Inflammatory macrophage treated with lipopolysaccharide for 1 hour (primary cell): ENCODE measurements around the gene JAG2.
"Not testable (repeated sequence)": the region's sequence is repeated elsewhere in the genome, so short reads cannot be mapped to it uniquely, and the experiment has no call there.

Experiments
- DNase-seq, 2 donors: peaks; one replicate each; pipeline ENCODE4 v3.0.0-alpha.2; 2020 to 2022

Gene JAG2

GRCh38 chr14:105109243-105109642 is 59.3 kb downstream of the JAG2 start:
- not testable (repeated sequence) for DNase-seq

DNA sequence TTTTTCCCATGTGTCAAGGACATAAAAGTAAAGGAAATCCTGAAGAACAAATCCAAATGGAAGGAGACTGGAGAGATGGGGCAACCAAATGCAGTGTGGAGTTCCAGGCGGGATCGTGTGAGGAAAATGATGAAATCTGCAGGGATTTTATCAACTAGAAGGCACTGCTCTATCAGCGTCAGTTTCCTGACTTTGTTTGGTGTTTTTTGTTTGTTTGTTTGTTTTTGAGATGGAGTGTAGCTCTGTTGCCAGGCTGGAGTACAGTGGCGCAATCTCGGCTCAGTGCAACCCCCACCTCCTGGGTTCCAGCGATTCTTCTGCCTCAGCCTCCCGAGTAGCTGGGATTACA is 60.1 kb downstream of the JAG2 start:
- no peak for DNase-seq

- no peak for DNase-seq
Measured at GRCh38 chr14:105107781-105108515, 60.6 kb downstream of the JAG2 start.

GRCh38 chr14:105107351-105107750 is 61.2 kb downstream of the JAG2 start:
- no peak for DNase-seq

GRCh38 chr14:105105158-105105557 is 63.4 kb downstream of the JAG2 start:
- DNase-seq: no peak

GRCh38 chr14:105102893-105103292 is 65.7 kb downstream of the JAG2 start:
- no peak for DNase-seq

DNA sequence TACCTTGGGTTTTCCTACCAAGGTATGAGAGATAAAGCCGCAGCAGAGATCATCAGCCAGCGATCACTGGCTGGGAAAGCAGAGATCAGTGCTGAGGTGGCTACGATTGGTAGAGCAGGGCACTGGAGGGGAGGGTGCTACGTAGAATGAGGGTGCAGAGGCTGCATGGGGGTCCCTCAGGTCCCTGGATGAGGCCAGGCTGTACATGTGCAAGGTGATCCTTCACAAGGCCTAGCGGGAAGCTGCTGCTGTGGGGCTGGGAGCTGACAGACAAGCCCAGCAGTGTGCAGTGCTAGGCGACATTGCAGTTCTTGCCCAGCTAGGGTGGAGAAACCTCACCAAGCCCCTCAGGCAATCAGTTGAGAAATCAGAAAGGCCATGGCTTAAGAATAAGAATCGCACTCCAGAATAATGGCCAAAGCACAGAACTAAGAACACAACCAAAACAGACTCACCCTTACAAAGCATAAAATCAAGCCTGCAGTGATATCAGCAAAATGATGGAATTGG is 66.2 kb downstream of the JAG2 start:
- DNase-seq: no peak

GRCh38 chr14:105100910-105101309 is 67.7 kb downstream of the JAG2 start:
- no peak for DNase-seq

DNA sequence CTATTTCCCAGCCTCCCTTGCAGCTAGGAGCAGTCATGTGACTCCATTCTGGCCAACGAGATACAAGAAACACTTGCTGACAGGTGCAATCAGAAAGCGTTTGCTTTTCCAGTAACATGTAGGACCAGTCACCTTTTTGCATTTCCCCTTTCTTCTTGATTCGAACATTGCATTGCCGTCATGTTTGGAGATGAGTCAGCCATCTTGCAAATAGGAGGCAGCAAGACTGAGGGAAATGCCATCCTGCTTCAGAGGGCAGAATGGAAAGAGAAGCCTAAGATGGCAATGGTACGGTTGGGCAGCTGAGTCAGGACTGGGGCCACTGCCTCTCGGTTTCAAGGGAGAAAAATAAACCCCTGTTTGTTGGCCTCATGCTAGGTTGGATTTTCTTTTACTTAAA is 68.8 kb downstream of the JAG2 start:
- DNase-seq: no peak

GRCh38 chr14:105098316-105098715 is 70.3 kb downstream of the JAG2 start:
- DNase-seq: no peak

DNA sequence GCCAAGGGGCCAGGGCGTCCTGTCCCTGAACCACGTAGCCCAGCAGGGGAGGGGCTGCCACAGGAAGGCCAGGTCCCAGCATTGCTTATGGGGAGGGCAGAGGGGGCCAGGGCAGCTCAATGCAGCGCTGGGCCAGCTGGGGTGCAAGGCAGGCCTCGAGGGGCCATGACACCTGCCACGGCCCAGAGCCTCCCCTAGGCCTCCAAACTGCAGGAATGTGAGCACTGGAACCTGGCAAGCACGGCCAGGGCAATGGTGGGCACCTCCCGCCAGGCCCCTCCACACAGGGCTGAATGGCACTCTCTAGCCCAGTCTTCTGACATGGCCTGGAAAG is 70.8 kb downstream of the JAG2 start:
- DNase-seq: no peak

DNA sequence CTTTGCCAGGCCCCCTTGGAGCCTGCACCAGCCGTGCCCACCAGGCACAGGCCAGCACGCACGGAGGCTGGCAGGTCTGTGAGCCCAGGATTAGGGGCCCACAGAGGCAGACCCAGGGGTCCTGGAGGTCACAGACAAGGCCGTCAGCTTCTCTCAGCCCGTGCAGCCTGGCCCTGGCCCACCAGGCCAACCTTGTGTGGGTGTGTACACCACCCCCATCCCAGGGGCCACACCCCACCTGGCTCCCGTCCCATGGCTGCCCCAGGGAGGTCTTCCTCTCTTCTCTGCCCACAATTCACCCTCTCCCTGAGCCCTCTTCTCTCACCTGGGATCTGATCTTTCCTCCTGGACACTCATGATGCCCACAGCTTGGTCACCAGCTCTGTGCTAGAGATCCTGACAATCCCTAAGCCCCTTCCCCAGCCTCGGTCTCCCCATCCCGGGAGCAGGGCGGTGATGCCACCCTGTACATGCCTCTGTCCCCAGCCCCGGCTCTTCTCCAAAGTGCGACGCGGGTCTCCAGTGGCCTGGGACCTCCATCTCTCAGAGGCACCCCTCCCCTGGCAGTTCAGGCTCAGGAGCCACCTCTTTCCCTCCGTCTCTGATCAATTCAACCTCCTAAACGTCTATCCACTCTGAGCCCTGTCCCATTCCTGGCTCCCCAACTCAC is 72.2 kb downstream of the JAG2 start:
- DNase-seq: no peak

DNA sequence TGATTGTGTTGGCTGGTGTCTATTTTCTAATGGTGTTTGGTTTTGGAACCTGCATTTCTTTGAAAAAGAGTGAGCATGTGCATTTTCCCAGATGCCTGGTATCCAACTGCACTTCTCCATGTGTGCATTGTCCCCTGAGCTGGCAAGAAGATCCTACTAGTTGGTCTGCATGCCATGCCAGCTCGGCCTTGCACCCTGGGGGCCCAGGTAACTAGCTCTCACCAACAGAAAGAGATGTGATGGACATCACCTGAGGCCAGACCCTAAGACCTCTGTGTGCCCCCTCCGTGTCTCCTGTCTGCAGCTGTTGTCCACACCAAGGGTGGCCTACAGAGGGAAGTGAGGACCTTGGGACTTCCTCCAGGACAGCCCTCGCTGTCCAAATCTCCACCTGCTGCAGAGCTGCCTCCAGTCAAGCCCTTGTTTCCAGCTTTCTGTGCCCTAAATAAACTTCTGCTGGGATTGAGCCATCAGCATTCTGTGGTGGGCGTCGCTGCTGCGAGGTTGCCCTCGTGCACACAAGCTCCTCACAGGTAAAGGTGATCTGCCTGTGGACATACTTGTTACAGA is 73.3 kb downstream of the JAG2 start:
- DNase-seq: no peak

- DNase-seq: no peak
Measured at GRCh38 chr14:105094193-105094907, 74.2 kb downstream of the JAG2 start.

GRCh38 chr14:105093431-105094192 is 75.0 kb downstream of the JAG2 start:
- DNase-seq: no peak

DNA sequence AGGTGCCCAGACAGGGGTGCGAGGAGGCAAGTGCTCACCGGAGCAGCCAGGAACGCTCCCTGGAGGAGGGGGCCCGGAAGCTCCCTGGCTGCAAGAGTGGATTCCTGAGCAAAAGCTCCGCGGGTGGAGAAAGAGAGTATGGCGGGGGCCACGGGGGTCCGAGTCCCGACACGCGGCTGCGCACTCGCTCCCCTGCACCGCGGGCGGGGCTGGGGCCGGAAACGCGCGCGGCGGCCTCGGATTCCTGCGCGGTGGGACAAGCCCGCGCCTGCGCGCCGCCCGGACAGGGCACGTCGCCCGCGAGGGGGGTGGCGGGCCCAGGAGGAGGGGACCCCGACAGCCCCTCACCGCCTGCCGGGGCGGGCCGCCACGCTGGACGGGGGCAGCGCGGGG is 75.5 kb downstream of the JAG2 start:
- DNase-seq: no peak

DNA sequence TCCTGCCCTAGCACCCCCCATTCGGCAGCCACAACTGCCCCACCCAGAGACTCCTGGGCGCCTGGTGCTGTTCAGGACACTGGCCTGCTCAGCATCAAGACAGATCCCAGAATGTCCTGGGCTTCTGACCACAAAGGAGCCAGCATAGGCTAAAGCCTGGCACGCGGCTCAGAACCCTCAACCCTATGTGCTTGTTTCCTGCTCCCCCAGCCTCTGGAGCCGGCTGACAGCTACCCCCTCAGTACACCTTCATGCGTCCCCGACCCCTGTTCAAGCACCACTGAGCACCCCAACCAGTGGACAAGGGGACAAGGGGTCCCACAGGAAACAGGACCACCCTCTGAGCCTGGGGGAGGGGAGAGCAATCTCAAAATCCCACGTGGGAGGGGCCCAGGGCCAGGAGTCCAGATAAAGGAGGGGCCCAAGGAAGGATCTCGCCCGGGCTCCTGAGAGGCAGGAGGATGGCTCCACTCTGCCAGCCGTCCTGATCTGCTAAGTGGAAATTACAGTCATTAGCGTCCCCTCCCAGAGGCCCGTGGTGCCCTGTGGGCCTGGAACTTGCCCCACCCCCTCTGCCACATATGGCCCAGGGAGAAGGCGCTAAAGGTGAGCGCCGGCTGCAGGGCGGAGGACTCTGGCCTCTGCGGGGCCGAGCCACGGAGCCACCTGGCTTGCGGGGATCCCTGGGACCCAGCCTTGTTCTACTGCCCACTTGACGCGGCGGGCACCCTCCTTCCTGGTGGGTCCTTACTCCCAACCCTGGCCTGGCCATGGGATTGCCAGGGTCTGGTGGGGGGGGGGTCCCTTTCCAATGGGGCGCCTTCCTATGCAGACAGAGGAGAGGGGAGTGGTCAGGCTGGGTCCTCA is 76.2 kb downstream of the JAG2 start:
- DNase-seq: no peak

DNA sequence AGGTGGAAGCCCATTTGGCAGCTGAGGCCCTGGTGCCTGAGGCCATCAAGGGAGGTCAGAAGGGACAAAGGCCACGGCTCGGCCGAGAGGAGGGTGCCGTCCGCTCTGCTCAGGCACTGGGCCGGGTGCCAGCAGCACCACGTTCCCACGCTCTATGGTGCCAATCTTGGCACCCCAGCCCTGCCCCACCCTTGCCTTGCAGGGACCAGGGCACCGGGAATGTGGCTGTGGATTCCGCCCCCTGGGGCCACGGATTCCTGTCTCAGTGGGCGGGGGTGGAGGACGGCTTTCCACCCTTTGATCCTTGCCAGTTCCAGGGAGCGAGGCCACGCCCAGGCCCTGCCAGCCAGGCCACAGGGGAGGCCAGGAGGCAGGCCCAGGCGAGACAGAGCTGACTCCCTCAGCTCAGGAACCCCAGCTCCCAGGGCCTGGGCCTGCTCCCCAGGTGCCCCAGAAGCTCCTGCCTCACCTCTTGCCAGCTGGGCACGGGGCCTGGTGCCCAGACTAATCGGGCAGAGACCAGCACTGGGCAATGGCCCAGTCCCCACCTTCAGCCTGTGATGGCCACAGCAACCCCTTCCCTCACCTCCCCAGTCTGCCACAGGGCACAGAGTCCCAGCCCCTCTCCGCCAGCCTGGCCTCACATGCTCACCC is 76.9 kb downstream of the JAG2 start:
- no peak for DNase-seq

- no peak for DNase-seq
Measured at GRCh38 chr14:105091054-105091516, 77.5 kb downstream of the JAG2 start.
